Ecto neural progenitor cell (in vitro differentiated cells): Measurements from ENCODE around the gene TMA7.
"Not testable (repeated sequence)": the region's sequence is repeated elsewhere in the genome, so short reads cannot be mapped to it uniquely, and the experiment has no call there.

Experiments
- DNase-seq: peaks from one replicate; pipeline ENCODE4 v3.0.0-alpha.2; 2018; ENCODE audit warnings: low spot score

Gene TMA7

GRCh38 chr3:48436477-48436787 is 3.6 kb upstream of the TMA7 start:
- no peak for DNase-seq

GRCh38 chr3:48436855-48437254 is 3.2 kb upstream of the TMA7 start:
- DNase-seq = peak; percentile 41

GRCh38 chr3:48437812-48438211 is 2.2 kb upstream of the TMA7 start:
- no peak for DNase-seq

- DNase-seq = no peak
These were observed 517 bp downstream of the TMA7 start for GRCh38 chr3:48440590-48440958.

- DNase-seq = no peak
These were observed 1.9 kb downstream of the TMA7 start for GRCh38 chr3:48441940-48442339.

GRCh38 chr3:48445277-48445882 is 5.3 kb downstream of the TMA7 start:
- DNase-seq = peak; percentile 35

- peak; percentile 36 for DNase-seq
These were observed 6.0 kb downstream of the TMA7 start for GRCh38 chr3:48446043-48446424.

GRCh38 chr3:48446425-48447193 is 6.6 kb downstream of the TMA7 start, which contains the start of gene ATRIP:
ATRIP (plus strand) TSS chr3:48446737; CDS start chr3:48446846, 109 bp downstream.
- DNase-seq = peak; percentile 95

- DNase-seq = no peak
These were observed 11.2 kb downstream of the TMA7 start for GRCh38 chr3:48451270-48451669.

GRCh38 chr3:48456456-48456855 is 16.4 kb downstream of the TMA7 start:
- DNase-seq = no peak

GRCh38 chr3:48459331-48459730 is 19.3 kb downstream of the TMA7 start:
- DNase-seq = no peak

GRCh38 chr3:48459773-48460516 is 19.9 kb downstream of the TMA7 start:
- DNase-seq = no peak

GRCh38 chr3:48460517-48460902 is 20.5 kb downstream of the TMA7 start:
- DNase-seq = no peak

GRCh38 chr3:48461767-48462166 is 21.7 kb downstream of the TMA7 start:
- DNase-seq = not testable (repeated sequence)

GRCh38 chr3:48463703-48464102 is 23.6 kb downstream of the TMA7 start:
- DNase-seq = no peak

GRCh38 chr3:48464713-48465221 is 24.7 kb downstream of the TMA7 start:
- DNase-seq = no peak

GRCh38 chr3:48465237-48465530 is 25.1 kb downstream of the TMA7 start:
- DNase-seq = no peak

GRCh38 chr3:48465531-48466378 is 25.7 kb downstream of the TMA7 start:
- peak; percentile 97 for DNase-seq

- no peak for DNase-seq
These were observed 26.5 kb downstream of the TMA7 start for GRCh38 chr3:48466386-48467109.

- no peak for DNase-seq
These were observed 27.0 kb downstream of the TMA7 start for GRCh38 chr3:48467110-48467454.

- no peak for DNase-seq
These were observed 27.6 kb downstream of the TMA7 start for GRCh38 chr3:48467473-48468267.
